K562 (cell line): ENCODE results near the gene DENND4C. TPM values are rescaled to one million over a fixed set of nuclear protein-coding genes. Genes with fewer than 3 reads are reported as not detected.

Experiments used
- ATAC-seq: fragments of 200-7000 bp; cut with Tn5 transposase; 3 replicates; pipeline ENCODE4 v1.9.1; 2020; ENCODE audit warnings: moderate library complexity
- BruUV-seq: library from RNA; stranded (reverse); fragments of 400-500 nt; replicated peaks from 2 replicates; lab custom pipeline; 2021; lab: Mats Ljungman, UMichigan
- CTCF ChIA-PET: fragments of 300-600 bp; formaldehyde crosslinking; extraction: SDS; loops from one replicate; lab custom pipeline; 2021; ENCODE audit warnings: low intra/inter-chr PET ratio; lab: Yijun Ruan, JAX
- POLR2A ChIA-PET: fragments of 300-600, 350-650 bp; sonication (Branson Sonifier 250); formaldehyde crosslinking; extraction: SDS; loops from one replicate; lab custom pipeline; 2021; ENCODE audit warnings: antibody characterized with exemption, inconsistent platforms; lab: Yijun Ruan, JAX
- DNase-seq, 4 experiments: peaks; one replicate each; pipeline versions ENCODE4 v3.0.0 to v3.0.0-alpha.2; 2011 to 2018; ENCODE audit warnings: low spot score in 3 of 4, mixed read lengths in 3 of 4; ENCODE audit errors: extremely low read depth in 1 of 4
- FAIRE-seq: peaks from 2 replicates; lab custom pipeline; 2011; peaks lifted over from hg19 to GRCh38; lab: Jason Lieb, UNC
- H2AFZ ChIP-seq: 2 replicates; pipeline ENCODE4 v1.6.0; 2011; ENCODE audit warnings: low read depth, low read length, control low read depth, inconsistent platforms
- H3K27ac ChIP-seq: fragments of 200-600 bp; 3 replicates; pipeline ENCODE4 v1.8.0; 2011; ENCODE audit warnings: low read depth, mild to moderate bottlenecking, control low read depth, inconsistent platforms, low read length, moderate library complexity, mixed read lengths; ENCODE audit errors: extremely low read depth
- H3K27me3 ChIP-seq, 2 experiments: fragments of 300-600 bp in 1 of 2; 2 replicates in 1 of 2; 3 replicates in 1 of 2; pipeline versions ENCODE4 v1.6.0 to v1.8.0; 2011; ENCODE audit warnings: inconsistent platforms in 2 of 2, low read length in 2 of 2, mild to moderate bottlenecking in 1 of 2, mixed read lengths in 1 of 2, moderate library complexity in 1 of 2; ENCODE audit not compliant: control insufficient read depth in 2 of 2, insufficient read depth in 2 of 2
- H3K36me3 ChIP-seq: fragments of 300-600 bp; 3 replicates; pipeline ENCODE4 v1.8.0; 2011; ENCODE audit warnings: mild to moderate bottlenecking, low read length, inconsistent platforms; ENCODE audit not compliant: control insufficient read depth, insufficient read depth
- H3K4me1 ChIP-seq, 2 experiments: fragments of 200-600 bp in 1 of 2; replicated peaks in 1 of 2; 2 replicates in 1 of 2; 3 replicates in 1 of 2; pipeline versions ENCODE4 v1.5.1 to v1.8.0; 2011; ENCODE audit warnings: inconsistent platforms in 2 of 2, low read length in 2 of 2, mild to moderate bottlenecking in 1 of 2, mixed read lengths in 1 of 2, moderate library complexity in 1 of 2; ENCODE audit not compliant: control insufficient read depth in 2 of 2, insufficient read depth in 2 of 2
- H3K4me2 ChIP-seq: 2 replicates; pipeline ENCODE4 v1.6.1; 2011; ENCODE audit warnings: low read length, control low read depth, inconsistent platforms, mixed read lengths; ENCODE audit not compliant: insufficient read depth
- H3K4me3 ChIP-seq: fragments of 200-600 bp; sonication (generic), shearing (Covaris generic); 2 replicates; pipeline ENCODE4 v1.5.1; 2016; ENCODE audit warnings: control low read depth, inconsistent platforms
- H3K79me2 ChIP-seq: fragments of 200-600 bp; 3 replicates; pipeline ENCODE4 v1.8.0; 2011; ENCODE audit warnings: low read length, inconsistent platforms; ENCODE audit not compliant: control insufficient read depth, insufficient read depth
- H3K9ac ChIP-seq, 2 experiments: 2 replicates each; pipeline versions ENCODE4 v1.6.0 to v1.6.1; 2011; ENCODE audit warnings: low read depth in 2 of 2, low read length in 2 of 2, control low read depth in 1 of 2, inconsistent platforms in 1 of 2, mild to moderate bottlenecking in 1 of 2, mixed read lengths in 1 of 2; ENCODE audit not compliant: insufficient read depth in 1 of 2
- H3K9me1 ChIP-seq: one replicate; pipeline ENCODE4 v1.6.0; 2011; ENCODE audit warnings: inconsistent platforms, mild to moderate bottlenecking, low read length, moderate library complexity; ENCODE audit not compliant: control insufficient read depth, insufficient read depth
- H3K9me3 ChIP-seq: replicated peaks from 2 replicates; pipeline ENCODE4 v1.5.1; 2011; ENCODE audit warnings: low read depth, low read length, inconsistent platforms; ENCODE audit not compliant: control insufficient read depth, insufficient read depth
- H4K20me1 ChIP-seq: replicated peaks from 2 replicates; pipeline ENCODE4 v1.6.1; 2011; ENCODE audit warnings: low read length, inconsistent platforms, mixed read lengths; ENCODE audit not compliant: control insufficient read depth, insufficient read depth
- BCLAF1 ChIP-seq, 2 experiments: fragments of 450-650 bp in 1 of 2; IDR thresholded peaks; 2 replicates each; pipeline ENCODE4 v1.6.1; 2011 to 2017; ENCODE audit warnings: low read depth in 2 of 2, antibody characterized with exemption in 1 of 2, borderline replicate concordance in 1 of 2, low read length in 1 of 2, mild to moderate bottlenecking in 1 of 2, mixed read lengths in 1 of 2; ENCODE audit not compliant: control insufficient read depth in 1 of 2
- CBFB ChIP-seq: sonication (generic); formaldehyde crosslinking; IDR thresholded peaks from 2 replicates; pipeline ENCODE4 v1.4.0; 2020; ENCODE audit warnings: mild to moderate bottlenecking, missing genetic modification reagents
- CEBPG ChIP-seq, 3 experiments: fragments of 200-800 bp in 1 of 3; sonication (Bioruptor generic) in 1 of 3; sonication (generic) in 1 of 3; formaldehyde crosslinking in 1 of 3; IDR thresholded peaks in 2 of 3; conservative IDR thresholded peaks in 1 of 3; 2 replicates each; pipeline versions ENCODE4 v1.6.1 to v1.8.0; 2016 to 2022; ENCODE audit warnings: missing compliant biosample characterization in 2 of 3, missing genetic modification characterization in 2 of 3, mild to moderate bottlenecking in 1 of 3, missing genetic modification reagents in 1 of 3
- FOXP4 ChIP-seq: sonication (generic); formaldehyde crosslinking; IDR thresholded peaks from 2 replicates; pipeline ENCODE4 v1.8.0; 2022; ENCODE audit warnings: mild to moderate bottlenecking, missing genetic modification reagents, borderline replicate concordance
- HIVEP1 ChIP-seq: fragments of 250-450 bp; sonication (Bioruptor Pico); IDR thresholded peaks from 2 replicates; pipeline ENCODE4 v1.4.0; 2020; ENCODE audit warnings: mild to moderate bottlenecking
- HSF4 ChIP-seq: fragments of 250-450 bp; sonication (Bioruptor Pico); IDR thresholded peaks from 2 replicates; pipeline ENCODE4 v2.1.2; 2022; ENCODE audit warnings: mild to moderate bottlenecking, moderate library complexity, borderline replicate concordance
- MAFK ChIP-seq: IDR thresholded peaks from 2 replicates; pipeline ENCODE4 v1.6.1; 2011; ENCODE audit warnings: low read length, improper control_type of control experiment
- MYBL2 ChIP-seq, 2 experiments: fragments of 450-650 bp in 1 of 2; sonication (generic) in 1 of 2; formaldehyde crosslinking in 1 of 2; IDR thresholded peaks; 2 replicates each; pipeline versions ENCODE4 v1.6.1 to v1.8.1; 2017 to 2022; ENCODE audit warnings: borderline replicate concordance in 1 of 2, inconsistent platforms in 1 of 2, low read depth in 1 of 2, mild to moderate bottlenecking in 1 of 2, missing genetic modification reagents in 1 of 2, moderate library complexity in 1 of 2
- RFX7 ChIP-seq: fragments of 250-450 bp; sonication (Bioruptor Pico); IDR thresholded peaks from 2 replicates; pipeline ENCODE4 v1.5.1; 2021; ENCODE audit warnings: mild to moderate bottlenecking
- ZBTB17 ChIP-seq: fragments of 450-650 bp; formaldehyde crosslinking; IDR thresholded peaks from 2 replicates; pipeline ENCODE4 v1.4.0; 2020; ENCODE audit warnings: mild to moderate bottlenecking
- ZFX ChIP-seq: sonication (generic); formaldehyde crosslinking; IDR thresholded peaks from 2 replicates; pipeline ENCODE4 v1.8.0; 2022; ENCODE audit warnings: mild to moderate bottlenecking, missing genetic modification reagents, moderate library complexity
- ZNF134 ChIP-seq: fragments of 250-450 bp; sonication (Bioruptor Pico); conservative IDR thresholded peaks from 2 replicates; pipeline ENCODE4 v1.4.0; 2020
- ZNF696 ChIP-seq: fragments of 250-450 bp; sonication (Bioruptor Pico); conservative IDR thresholded peaks from 2 replicates; pipeline ENCODE4 v1.4.0; 2020; ENCODE audit warnings: mild to moderate bottlenecking, moderate library complexity
- WGBS: fragments of 100-300 bp; shearing (Covaris generic); methylation state at CpG from one replicate; pipeline ENCODE4 v1.1.6; 2016; ENCODE audit warnings: low coverage, mixed read lengths; ENCODE audit not compliant: insufficient coverage; ENCODE audit errors: missing lambda C conversion rate; 5-methylcytosine and 5-hydroxymethylcytosine counted together
- in situ Hi-C: fragments of 300-500 bp; cut with MboI; formaldehyde crosslinking; loops from 4 replicates; pipeline ENCODE4 v1.15.0; 2018; ENCODE audit warnings: inconsistent platforms, mixed read lengths
- intact Hi-C: fragments of 100-400 bp; cut with micrococcal nuclease; formaldehyde crosslinking; loops from 2 replicates; pipeline ENCODE4 v1.14.2; 2022
- polyA plus RNA-seq, 8 experiments: library from polyadenylated mRNA; depleted of rRNA in 4 of 8; stranded (reverse) in 5 of 8; unstranded in 3 of 8; fragments of >200 nt; fragmentation: Nextera tagmentation in 2 of 8; fragmentation: Illumina TruSeq in 1 of 8; extraction: Ambion mirVana in 2 of 8; extraction: Trizol in 1 of 8; gene quantifications; 2 replicates each; pipeline versions ENCODE4 v1.2.1 to v1.2.3, GENCODE V29; 2011 to 2014; ENCODE audit warnings: inconsistent platforms in 1 of 8, missing spikeins in 1 of 8
- total RNA-seq, 7 experiments: library from RNA; depleted of rRNA in 6 of 7; stranded (reverse); fragments of >200 nt in 6 of 7; fragmentation: Illumina TruSeq in 2 of 7; extraction: Trizol in 2 of 7; gene quantifications; 2 replicates each; pipeline versions ENCODE4 v1.2.1 to v1.2.3, GENCODE V29; 2011 to 2021; ENCODE audit warnings: low replicate concordance in 1 of 7
- TF ChIP-seq, protein P1 (sequence below): fragments of 450-650 bp; formaldehyde crosslinking; IDR thresholded peaks from 2 replicates; pipeline ENCODE4 v1.4.0; 2022; ENCODE audit warnings: missing genetic modification characterization

The DENND4C gene
- total and polyA plus RNA-seq, 9 of the 15 experiments (the other 6 are each of a cell fraction or from before 2014, with no cell fraction given), result 4.8 to 31.8 (median 13.9) TPM

DNA sequence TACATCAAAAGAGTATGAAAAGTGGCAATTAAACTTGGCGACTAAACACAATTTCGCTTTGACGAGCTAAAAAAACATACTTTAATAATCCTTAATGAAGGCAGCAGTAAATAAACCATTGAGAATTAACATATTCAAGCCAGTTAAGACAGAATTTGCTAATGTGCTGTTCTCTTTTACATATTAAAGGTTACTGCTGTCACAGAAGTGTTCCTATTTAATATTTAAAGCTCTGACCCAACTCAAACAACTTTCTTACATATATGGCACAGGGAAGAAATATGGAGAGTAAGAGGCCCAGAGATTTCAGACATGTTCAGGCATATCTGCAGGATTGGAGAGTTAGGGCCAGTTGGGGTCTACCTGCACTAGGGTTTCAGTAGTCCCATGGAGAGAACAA, 16.7 kb upstream of the DENND4C start (continued):
- TF ChIP-seq MYBL2 (IDR thresholded peaks at IDR 0.05; ENCODE audit: low read depth), result no peak
- TF ChIP-seq MYBL2 (CRISPR knock-in tag; IDR thresholded peaks at IDR 0.05; ENCODE audit: borderline replicate concordance), result no peak
- no peak for TF ChIP-seq FOXP4 (CRISPR knock-in tag)
- TF ChIP-seq HIVEP1, result no peak
- no peak for TF ChIP-seq CBFB (CRISPR knock-in tag)
- no peak for TF ChIP-seq ZNF134 (CRISPR knock-in tag)
- TF ChIP-seq ZBTB17 (CRISPR knock-in tag), result no peak
- no peak for TF ChIP-seq ZNF696 (CRISPR knock-in tag)
- TF ChIP-seq ZFX (CRISPR knock-in tag), result no peak

GRCh38 chr9:19216466-19216865, 14.0 kb upstream of the DENND4C start:
- in situ Hi-C loops, result no loop called here
- 0% methylated on average over 2 of the region's 2 CpGs for WGBS
- no TSS peak for BruUV-seq
- Histone ChIP-seq H3K79me2 (no peaks in the 10 kb centered on the region), H3K36me3 (no peaks in the 10 kb centered on the region), H3K9me1 (no peaks in the 10 kb centered on the region), H3K4me1 (peaks cover 3 to 9% of the 10 kb centered on the region in 2 experiments; a peak in 3 of 5 replicates), H4K20me1 (no peaks in the 10 kb centered on the region), H3K27me3 (no peaks in the 10 kb centered on the region), H3K4me2 (peak overlapping the region; percentile 52; the same call in 1 of the 2 replicates), H2AFZ (peak overlapping the region; percentile 68), H3K27ac (peak overlapping the region; percentile 36; the same call in 1 of the 3 replicates), H3K4me3 (no peak overlapping the region), H3K9ac (no peak overlapping the region; a peak in 1 of 4 replicates), H3K9me3 (no peaks in the 10 kb centered on the region)
- ChIA-PET POLR2A (interaction anchor here (0.7 to 1.1 kb wide), 2 partner anchors 15 to 58 kb away, joined by 3 to 6 read pairs; no protein-coding TSS in a partner anchor), CTCF (no interaction called here)
- intact Hi-C loops, result no loop called here
- FAIRE-seq, result peak; percentile 79
- peak in 2 of 4 experiments; percentile 20 to 51 for DNase-seq
- peak; percentile 79 for ATAC-seq
- TF ChIP-seq BCLAF1 (IDR thresholded peaks at IDR 0.05; ENCODE audit: borderline replicate concordance in 1 of 2, control insufficient read depth in 1 of 2, low read depth in 2 of 2, low read length in 1 of 2) (no peak), MAFK (peak; percentile 18; the same call in 1 of the 2 replicates), HSF4 (no peak), CEBPG (CRISPR knock-in tag; IDR thresholded peaks at IDR 0.05) (no peak), CEBPG (tag; conservative IDR thresholded peaks at IDR 0.05 in 1 of 2, IDR thresholded peaks at IDR 0.05 in 1 of 2) (no peak), RFX7 (no peak)
- TF ChIP-seq, protein P1, sequence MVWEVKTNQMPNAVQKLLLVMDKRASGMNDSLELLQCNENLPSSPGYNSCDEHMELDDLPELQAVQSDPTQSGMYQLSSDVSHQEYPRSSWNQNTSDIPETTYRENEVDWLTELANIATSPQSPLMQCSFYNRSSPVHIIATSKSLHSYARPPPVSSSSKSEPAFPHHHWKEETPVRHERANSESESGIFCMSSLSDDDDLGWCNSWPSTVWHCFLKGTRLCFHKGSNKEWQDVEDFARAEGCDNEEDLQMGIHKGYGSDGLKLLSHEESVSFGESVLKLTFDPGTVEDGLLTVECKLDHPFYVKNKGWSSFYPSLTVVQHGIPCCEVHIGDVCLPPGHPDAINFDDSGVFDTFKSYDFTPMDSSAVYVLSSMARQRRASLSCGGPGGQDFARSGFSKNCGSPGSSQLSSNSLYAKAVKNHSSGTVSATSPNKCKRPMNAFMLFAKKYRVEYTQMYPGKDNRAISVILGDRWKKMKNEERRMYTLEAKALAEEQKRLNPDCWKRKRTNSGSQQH (CRISPR knock-in tag), result no peak
